ENCODE data around the gene USP34.
A peak's percentile ranks its signal among the peaks of the same experiment; 100 is the strongest.

The USP34 gene

GRCh38 chr2:61141151-61141550, 329.7 kb downstream of the USP34 start (continued):
- TF ChIP-seq ZNF692 (tag by site-specific recombination; IDR thresholded peaks at IDR 0.05) (no peak), ZNF621 (tag by site-specific recombination; IDR thresholded peaks at IDR 0.05) (no peak)

- H3K36me3 ChIP-seq (ENCODE audit: control insufficient read depth in 2 of 2, insufficient read depth in 1 of 2, low read length in 2 of 2): peaks cover 0 to 3% of the 10 kb centered on the region in 2 experiments; a peak in 2 of 3 replicates
- ChIA-PET CTCF (no interaction called here), POLR2A (interaction anchor here (0.5 kb wide), 1 partner anchor 47 kb away, joined by 3 read pairs; no protein-coding TSS in a partner anchor)
- no peaks in the 10 kb centered on the region for H3K9me3 ChIP-seq (ENCODE audit: control insufficient read depth, insufficient read depth, low read depth, low read length)
- no peak overlapping the region for H3K27ac ChIP-seq (ENCODE audit: extremely low read depth, low read depth, low read length)
- H3K4me1 ChIP-seq (ENCODE audit: control insufficient read depth, insufficient read depth, low read length): no peaks in the 10 kb centered on the region
- TF ChIP-seq ZNF366 (tag by site-specific recombination; conservative IDR thresholded peaks at IDR 0.05): peak; percentile 91
- no peak for TF ChIP-seq ZNF175 (tag by site-specific recombination; IDR thresholded peaks at IDR 0.05)
- TF ChIP-seq ZNF561 (tag by site-specific recombination; IDR thresholded peaks at IDR 0.05; ENCODE audit: borderline replicate concordance): no peak
- no peak for TF ChIP-seq ZBTB11 (tag by site-specific recombination; conservative IDR thresholded peaks at IDR 0.05; ENCODE audit: low read depth)
- peak; percentile 94 for TF ChIP-seq PRDM1 (tag by site-specific recombination; IDR thresholded peaks at IDR 0.05)
- no peak for TF ChIP-seq ZNF837 (tag by site-specific recombination; IDR thresholded peaks at IDR 0.05)
- no peak overlapping the region for H3K4me3 ChIP-seq (ENCODE audit: low read depth, low read length)
These were observed 332.0 kb downstream of the USP34 start for GRCh38 chr2:61138859-61139258.
